ENCODE data around the gene POU2AF2.

Gene POU2AF2

DNA sequence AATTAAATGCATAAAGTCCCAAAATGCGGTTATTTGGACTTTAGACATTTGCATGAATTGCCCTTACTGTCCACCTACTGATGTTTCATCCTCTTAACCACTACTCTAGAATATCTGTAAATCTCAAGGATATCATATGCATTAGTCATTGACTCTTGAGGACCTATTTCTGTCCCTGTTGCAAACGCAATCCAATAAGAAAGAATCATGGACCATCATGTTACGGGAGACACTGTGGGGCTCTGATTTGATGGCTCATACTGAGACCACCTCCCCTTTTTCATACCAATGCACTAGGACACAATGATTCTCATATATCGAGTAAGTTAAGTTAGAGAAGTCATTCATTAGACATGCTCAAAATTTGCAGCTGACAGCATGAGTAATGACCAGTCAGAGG is 14.4 kb downstream of the POU2AF2 start:
- TF ChIP-seq REST (IDR thresholded peaks at IDR 0.05; ENCODE audit: insufficient replicate concordance, low read depth) = no peak
- TF ChIP-seq POLR2AphosphoS5 (IDR thresholded peaks at IDR 0.05; ENCODE audit: low read depth) = no peak
- TF ChIP-seq GABPA (IDR thresholded peaks at IDR 0.05; ENCODE audit: low read depth) = no peak
- TF ChIP-seq CTCF (IDR thresholded peaks at IDR 0.05; ENCODE audit: insufficient read depth, low read length) = no peak
- TF ChIP-seq SPI1 (IDR thresholded peaks at IDR 0.05; ENCODE audit: borderline replicate concordance, low read depth) = no peak
- Histone ChIP-seq H3K27ac (replicated peaks) (no peak overlapping the region), H3K27me3 (ENCODE audit: insufficient read depth, poor library complexity, severe bottlenecking) (peaks cover 4% of the 10 kb centered on the region), H3K4me3 (replicated peaks; ENCODE audit: insufficient read depth, low read length) (no peak overlapping the region)
- no peak for DNase-seq (ENCODE audit: low read depth in 1 of 2, low spot score in 1 of 2)

DNA sequence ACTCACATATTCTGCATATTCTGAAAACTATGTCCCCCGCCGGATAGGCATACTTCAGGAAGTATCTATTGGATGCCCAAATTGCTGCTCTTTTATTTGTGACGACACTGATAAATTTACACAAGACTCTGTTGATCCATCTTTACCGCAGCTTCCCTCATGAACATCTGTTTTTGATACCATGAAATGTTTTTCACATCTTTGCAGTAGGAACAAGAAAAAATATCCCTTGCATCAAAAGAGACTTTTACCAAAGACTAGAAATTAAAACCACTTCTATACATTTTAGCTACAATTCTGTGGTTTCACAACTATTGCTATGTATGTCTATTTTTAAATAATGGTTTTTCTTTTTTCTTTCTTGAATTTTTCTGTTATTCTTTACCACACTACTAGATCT is 15.3 kb downstream of the POU2AF2 start:
- Histone ChIP-seq H3K4me3 (replicated peaks; ENCODE audit: insufficient read depth, low read length) (no peak overlapping the region), H3K27me3 (ENCODE audit: insufficient read depth, poor library complexity, severe bottlenecking) (peaks cover 2% of the 10 kb centered on the region), H3K27ac (replicated peaks) (no peak overlapping the region)
- no peak for DNase-seq (ENCODE audit: low read depth in 1 of 2, low spot score in 1 of 2)
- no peak for TF ChIP-seq SPI1 (IDR thresholded peaks at IDR 0.05; ENCODE audit: borderline replicate concordance, low read depth)
- no peak for TF ChIP-seq POLR2AphosphoS5 (IDR thresholded peaks at IDR 0.05; ENCODE audit: low read depth)
- TF ChIP-seq CTCF (IDR thresholded peaks at IDR 0.05; ENCODE audit: insufficient read depth, low read length) = no peak
- no peak for TF ChIP-seq REST (IDR thresholded peaks at IDR 0.05; ENCODE audit: insufficient replicate concordance, low read depth)
- TF ChIP-seq GABPA (IDR thresholded peaks at IDR 0.05; ENCODE audit: low read depth) = no peak

- no peak for DNase-seq (ENCODE audit: low read depth in 1 of 2, low spot score in 1 of 2)
- TF ChIP-seq CTCF (IDR thresholded peaks at IDR 0.05; ENCODE audit: insufficient read depth, low read length) = no peak
- TF ChIP-seq SPI1 (IDR thresholded peaks at IDR 0.05; ENCODE audit: borderline replicate concordance, low read depth) = no peak
- TF ChIP-seq REST (IDR thresholded peaks at IDR 0.05; ENCODE audit: insufficient replicate concordance, low read depth) = no peak
- TF ChIP-seq GABPA (IDR thresholded peaks at IDR 0.05; ENCODE audit: low read depth) = no peak
- H3K4me3 ChIP-seq (replicated peaks; ENCODE audit: insufficient read depth, low read length) = no peak overlapping the region
- no peak overlapping the region for H3K27ac ChIP-seq (replicated peaks)
- H3K27me3 ChIP-seq (ENCODE audit: insufficient read depth, poor library complexity, severe bottlenecking) = peaks cover 2% of the 10 kb centered on the region
These were observed 19.1 kb downstream of the POU2AF2 start for GRCh38 chr11:111264646-111265045.

Data from HL-60 (cell line).